G401.6 (cell line): ENCODE measurements around the gene MICAL3.
"Not testable (repeated sequence)": the region's sequence is repeated elsewhere in the genome, so short reads cannot be mapped to it uniquely, and the experiment has no call there.

Source experiments
- FAIRE-seq: peaks from 2 replicates; lab custom pipeline; 2012; peaks lifted over from hg19 to GRCh38; lab: Jason Lieb, UNC

MICAL3 gene

GRCh38 chr22:18029686-18030267 is 5.4 kb upstream of the MICAL3 start:
- no peak for FAIRE-seq

GRCh38 chr22:18028817-18029527 is 4.6 kb upstream of the MICAL3 start:
- no peak for FAIRE-seq

GRCh38 chr22:18025898-18026297 is 1.5 kb upstream of the MICAL3 start:
- not testable (repeated sequence) for FAIRE-seq

DNA sequence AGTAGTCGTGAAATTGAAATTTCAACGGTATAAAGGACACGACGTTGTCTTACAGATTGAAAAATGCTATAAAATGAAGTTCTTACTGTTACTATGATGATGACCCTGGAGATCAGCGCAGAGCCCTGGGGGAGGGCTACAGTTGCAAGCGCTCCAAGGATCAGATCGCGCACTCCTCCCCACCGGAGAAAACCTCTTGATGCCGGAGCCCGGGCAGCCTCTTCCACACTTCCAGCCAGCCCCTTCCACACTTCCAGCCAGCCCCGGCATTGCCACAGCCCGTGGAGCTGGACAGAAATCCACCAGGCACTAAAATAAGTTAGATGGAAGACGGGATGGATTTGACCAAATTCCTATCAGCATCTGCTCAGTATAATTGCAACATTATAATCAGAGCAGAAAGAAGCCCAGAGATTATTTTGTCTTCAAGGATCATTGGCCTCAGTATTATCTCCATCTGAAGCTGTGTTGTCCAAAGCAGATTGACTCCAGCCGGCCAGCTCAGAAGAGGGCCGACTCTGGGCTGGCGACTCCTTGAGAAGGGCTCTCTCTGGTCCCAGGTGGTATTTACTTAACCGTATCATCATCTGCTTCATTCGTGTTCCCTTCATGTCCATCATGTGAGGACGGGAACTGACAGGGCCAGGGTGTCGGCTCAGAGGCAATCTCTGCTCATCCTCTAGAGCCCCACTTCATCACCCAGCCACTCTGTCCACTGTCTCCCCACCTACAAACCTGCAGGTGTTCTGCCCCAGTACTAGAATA is 777 bp upstream of the MICAL3 start:
- no peak for FAIRE-seq

DNA sequence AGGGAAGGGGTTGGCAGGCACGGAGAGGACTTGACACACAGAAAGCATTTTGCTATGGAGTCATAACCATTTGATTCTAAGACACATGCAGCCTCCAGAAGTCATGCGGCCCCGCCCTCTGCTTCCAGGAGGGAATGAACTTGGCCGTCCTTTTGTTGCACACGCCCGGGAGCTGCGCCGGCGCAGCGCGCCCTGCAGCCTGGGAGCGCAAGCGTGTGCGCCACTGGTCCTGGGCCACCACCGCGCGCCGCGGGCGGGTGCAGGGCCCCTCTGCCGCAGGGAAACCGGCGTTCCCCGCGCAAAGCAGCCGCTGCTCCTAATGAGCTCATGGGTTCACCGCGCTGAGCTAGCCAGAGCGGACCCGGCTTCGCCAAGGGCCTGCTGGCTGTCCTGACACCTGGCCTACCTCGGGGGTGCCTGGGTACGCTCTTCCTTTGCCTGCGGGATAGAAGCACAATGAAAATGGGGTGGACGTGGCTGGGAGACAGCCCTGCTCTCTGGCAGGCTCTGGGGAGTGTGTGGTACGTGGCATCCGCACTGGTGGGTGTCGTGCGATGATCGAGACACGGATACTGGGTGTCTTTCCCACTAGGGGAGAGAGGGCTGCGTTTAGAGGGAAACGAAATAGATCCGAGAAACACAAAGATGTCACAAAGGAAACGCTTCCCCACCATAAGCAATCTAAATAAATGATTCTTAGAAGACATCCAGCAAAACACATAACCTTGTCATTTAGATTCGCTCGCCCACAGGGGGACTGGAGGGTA is 669 bp downstream of the MICAL3 start:
- no peak for FAIRE-seq

DNA sequence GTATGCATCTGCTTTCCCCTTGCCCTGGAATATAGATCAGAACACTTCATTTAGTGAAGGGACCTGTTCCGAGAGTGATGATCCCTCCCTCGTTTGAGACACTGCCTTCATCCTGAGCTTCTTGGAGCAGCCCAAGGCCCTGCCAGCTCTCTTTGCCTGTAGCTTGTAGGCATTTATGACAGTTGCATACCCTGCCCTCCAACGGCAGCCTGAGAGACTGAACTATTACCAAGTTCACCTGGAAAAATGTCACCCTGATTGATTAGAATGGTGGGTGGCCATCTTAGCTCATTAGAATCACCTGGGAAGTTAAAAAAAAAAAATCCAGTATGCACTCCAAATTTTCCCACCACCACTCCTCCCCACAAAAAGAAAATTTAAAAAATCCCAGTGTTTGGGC is 1.5 kb downstream of the MICAL3 start:
- no peak for FAIRE-seq

DNA sequence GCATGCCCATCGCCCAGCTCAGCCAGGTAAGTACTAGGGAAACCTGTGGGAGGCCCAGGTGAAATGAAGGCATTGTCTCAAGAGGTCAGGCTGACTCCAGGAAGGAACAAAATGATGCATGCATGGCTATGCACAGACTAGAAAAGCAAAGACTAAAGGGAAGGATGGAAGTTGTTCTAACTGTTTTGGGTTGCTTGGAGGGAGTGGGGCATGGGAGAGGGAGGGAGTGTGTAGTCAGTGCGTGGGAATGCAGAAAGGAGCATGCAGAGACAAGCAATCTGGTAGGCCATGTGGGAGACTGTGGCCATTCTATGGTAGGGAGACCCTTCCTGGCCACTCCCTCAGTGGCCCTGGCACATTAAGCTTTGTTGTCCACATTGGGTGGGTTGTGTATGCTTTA is 2.9 kb downstream of the MICAL3 start:
- no peak for FAIRE-seq

- FAIRE-seq, result not testable (repeated sequence)
These were observed 3.6 kb downstream of the MICAL3 start for GRCh38 chr22:18020743-18021142.

GRCh38 chr22:18013947-18014346 is 10.4 kb downstream of the MICAL3 start:
- FAIRE-seq, result no peak

DNA sequence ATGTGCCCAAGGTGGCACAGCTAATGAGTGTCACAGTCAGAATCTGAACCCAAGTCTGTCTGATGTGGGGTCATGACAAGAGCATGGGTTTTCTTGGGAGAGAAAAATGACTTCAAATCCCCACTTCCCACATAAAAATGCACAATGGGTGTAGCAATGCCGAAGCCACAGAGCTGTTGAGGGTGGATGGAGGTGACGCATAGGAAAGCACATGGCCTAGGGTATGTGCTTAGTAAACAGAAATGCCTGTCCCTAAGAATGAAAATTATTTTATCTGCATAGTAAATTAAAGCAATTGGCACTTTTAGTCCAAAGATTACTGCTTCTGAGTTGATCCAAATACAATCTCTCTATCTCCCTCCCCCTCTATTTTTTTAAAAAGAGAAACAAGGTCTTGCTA is 10.9 kb downstream of the MICAL3 start:
- FAIRE-seq, result no peak

DNA sequence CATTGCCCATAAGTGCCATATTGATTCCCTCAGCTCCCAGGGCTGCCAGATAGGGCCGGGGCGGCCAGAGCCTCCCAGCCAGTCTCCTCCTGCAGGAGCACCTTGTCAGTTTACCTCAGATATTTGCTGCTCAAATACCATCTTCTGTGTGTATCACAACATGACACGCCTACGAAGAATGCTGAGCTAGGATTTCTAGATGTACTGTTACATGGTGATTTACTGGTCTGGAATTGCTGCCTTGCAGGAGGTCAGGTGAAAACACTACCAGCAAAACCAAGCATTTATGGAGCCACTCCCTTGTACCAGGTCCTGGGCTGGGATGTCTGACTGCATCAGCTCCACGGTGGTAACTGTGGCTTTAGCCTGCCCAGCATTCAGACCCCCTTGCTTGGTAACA is 11.8 kb downstream of the MICAL3 start:
- FAIRE-seq, result no peak

GRCh38 chr22:18010266-18010665 is 14.1 kb downstream of the MICAL3 start:
- FAIRE-seq, result no peak

DNA sequence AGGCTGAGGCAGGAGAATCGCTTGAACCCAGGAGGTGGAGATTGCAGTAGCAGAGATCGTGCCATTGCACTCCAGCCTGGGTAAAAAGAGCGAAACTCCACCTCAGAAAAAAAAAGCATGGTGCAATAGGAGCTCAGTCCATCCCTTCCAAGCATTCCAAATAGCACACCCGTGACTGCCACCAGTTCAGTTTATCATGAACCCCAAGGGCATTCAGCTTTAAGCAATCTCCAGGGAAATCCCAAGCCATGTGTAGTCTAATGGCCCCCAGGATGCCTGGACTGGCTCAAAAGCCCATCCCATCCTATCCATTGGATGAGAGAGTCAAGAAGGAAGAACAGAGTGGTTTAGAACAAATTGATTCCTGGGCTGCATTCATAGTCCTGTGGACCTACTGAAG is 16.2 kb downstream of the MICAL3 start:
- FAIRE-seq, result no peak

- no peak for FAIRE-seq
These were observed 19.0 kb downstream of the MICAL3 start for GRCh38 chr22:18005201-18005926.

DNA sequence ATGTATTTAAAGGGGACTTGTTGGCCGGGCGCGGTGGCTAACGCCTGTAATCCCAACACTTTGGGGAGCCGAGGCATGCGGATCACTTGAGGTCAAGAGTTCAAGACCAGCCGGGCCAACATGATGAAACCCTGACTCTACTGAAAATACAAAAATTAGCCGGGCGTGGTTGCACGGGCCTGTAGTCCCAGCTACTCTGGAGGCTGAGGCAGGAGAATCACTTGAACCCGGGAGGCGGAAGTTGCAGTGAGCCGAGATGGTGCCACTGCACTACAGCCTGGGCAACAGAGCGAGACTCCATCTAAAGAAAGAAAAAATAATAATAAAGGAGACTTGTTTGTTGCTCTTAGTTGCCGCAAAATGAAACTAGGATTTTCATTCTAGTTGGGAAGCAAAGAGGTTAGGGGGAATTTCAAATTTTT is 22.5 kb downstream of the MICAL3 start:
- not testable (repeated sequence) for FAIRE-seq

DNA sequence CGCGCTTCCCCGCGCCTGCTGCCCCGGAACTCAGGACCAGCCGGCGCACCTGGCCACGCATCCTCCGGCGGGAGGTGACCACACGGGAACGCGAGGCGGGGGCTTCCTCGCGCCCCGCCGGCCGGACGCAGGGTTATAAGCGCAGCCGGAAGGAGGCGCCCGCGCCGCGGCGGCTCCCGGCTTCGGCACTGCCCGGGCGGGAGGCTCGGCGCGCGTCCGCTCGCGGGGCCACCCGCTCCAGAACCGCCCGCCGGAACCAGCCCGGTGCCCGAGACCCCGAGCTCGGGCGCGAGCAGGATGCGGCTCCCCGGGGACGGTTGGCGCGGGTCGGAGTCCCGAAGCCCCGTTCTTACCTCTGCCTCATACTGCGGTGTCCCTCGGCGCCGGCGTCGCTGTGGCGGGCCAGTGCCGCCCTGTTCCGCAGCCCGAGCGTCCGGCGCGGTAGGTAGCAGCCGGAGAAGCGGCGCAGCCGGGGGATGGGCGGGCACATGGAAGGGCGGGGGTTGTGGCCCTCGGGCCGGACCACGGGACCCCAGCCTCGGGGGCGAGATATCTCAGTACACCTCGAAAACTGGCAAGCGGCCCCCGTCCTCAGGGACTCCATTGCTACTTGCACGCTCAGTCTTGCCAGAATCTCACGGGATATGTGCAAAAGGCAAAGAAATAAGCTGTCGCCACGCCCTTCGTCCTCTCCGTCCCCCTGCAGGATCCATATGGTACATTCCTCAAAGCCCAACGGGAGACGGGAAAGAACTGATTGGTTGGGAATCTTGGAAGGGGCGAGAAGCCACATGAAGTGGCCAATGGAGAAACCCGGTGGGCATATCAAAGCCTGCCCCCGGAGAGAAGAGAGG is 23.1 kb downstream of the MICAL3 start:
- FAIRE-seq, result peak; percentile 96

DNA sequence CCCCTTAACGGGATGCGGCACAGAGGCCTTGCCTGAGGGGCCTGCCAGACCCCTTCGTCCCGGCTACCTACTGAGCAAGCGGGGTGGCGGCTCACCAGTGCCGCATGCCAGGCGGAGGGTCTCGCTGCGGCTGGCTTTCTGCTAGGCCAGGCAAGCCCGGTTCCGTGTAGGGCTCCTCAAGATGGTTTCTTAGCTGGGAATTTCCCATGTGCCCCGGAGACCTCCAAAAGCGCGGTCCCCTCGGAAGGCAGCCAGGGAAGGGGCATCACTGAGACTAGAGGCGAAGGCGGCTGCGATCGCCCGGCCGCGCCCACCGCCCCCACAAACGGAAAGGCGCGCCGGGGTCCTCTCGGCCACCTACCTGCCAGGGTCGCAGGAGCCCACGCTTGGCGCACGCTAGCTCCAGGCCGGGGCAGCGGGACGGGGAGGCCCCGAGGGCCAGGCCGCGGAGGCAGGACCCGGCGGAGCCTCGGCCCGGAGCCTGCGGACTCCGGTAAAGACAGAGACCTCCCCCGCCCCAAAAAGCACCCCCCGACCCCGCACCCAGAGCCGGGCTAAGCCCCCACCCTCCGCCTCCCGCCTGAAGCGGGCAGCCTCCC is 23.8 kb downstream of the MICAL3 start:
- no peak for FAIRE-seq

- no peak for FAIRE-seq
These were observed 24.5 kb downstream of the MICAL3 start for GRCh38 chr22:17999851-18000250.

GRCh38 chr22:17998913-17999312 is 25.4 kb downstream of the MICAL3 start:
- no peak for FAIRE-seq

GRCh38 chr22:17997456-17997855 is 26.9 kb downstream of the MICAL3 start:
- FAIRE-seq, result no peak

- FAIRE-seq, result not testable (repeated sequence)
These were observed 29.1 kb downstream of the MICAL3 start for GRCh38 chr22:17995256-17995655.
